ENCODE measurements around the gene PNPLA2. TPM values are rescaled to one million over a fixed set of nuclear protein-coding genes. Genes with fewer than 3 reads are reported as not detected.
A peak's percentile ranks its signal among the peaks of the same experiment; 100 is the strongest.

The PNPLA2 gene
- total RNA-seq, 1 experiment from 2014 or later, result 66.5 TPM

DNA sequence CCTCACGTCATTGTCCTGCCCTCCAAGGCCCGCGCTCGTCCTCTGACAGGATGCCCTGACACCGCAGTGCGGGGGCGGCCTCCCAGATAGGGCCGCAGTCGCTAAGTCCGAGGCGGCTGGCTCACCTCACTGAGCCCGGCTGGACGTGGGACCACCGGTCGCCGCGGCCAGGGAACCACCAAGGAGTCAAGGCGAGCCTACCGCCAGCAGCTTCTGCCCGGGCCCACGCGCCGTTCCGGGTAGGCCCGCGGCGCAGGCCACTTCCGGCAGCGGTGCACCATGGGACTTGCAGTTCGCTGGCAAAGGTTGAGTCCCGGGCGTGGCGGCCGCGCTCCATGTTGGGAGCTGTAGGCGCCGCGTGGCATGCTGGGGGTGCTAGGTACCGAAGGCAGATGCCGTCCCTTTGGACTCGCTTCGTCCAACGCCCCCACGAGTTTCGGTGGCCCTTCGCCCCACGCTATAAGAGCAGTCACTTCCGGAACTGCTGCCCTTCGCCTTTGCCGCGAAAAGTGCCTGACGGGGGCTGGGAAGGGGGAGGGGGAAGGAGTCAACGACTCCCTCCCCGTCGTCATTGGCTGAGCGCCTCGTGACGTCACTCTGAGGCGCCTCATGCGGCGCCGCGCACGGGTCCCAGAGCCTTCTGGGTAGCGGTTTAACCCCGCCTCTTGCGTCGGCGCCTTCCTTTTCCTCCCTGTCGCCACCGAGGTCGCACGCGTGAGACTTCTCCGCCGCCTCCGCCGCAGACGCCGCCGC lies 9.3 kb upstream of the PNPLA2 start, which contains the start of gene RPLP2 (continued):
- TF ChIP-seq, protein P1, sequence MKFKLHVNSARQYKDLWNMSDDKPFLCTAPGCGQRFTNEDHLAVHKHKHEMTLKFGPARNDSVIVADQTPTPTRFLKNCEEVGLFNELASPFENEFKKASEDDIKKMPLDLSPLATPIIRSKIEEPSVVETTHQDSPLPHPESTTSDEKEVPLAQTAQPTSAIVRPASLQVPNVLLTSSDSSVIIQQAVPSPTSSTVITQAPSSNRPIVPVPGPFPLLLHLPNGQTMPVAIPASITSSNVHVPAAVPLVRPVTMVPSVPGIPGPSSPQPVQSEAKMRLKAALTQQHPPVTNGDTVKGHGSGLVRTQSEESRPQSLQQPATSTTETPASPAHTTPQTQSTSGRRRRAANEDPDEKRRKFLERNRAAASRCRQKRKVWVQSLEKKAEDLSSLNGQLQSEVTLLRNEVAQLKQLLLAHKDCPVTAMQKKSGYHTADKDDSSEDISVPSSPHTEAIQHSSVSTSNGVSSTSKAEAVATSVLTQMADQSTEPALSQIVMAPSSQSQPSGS (CRISPR knock-in tag; IDR thresholded peaks at IDR 0.05; ENCODE audit: borderline replicate concordance, low read depth), result 0 out of 2 replicates have a peak, but pooled peaks have one; percentile 41
- TF ChIP-seq NFYB (CRISPR knock-in tag; conservative IDR thresholded peaks at IDR 0.05; ENCODE audit: low read depth), result peak; percentile 92

DNA sequence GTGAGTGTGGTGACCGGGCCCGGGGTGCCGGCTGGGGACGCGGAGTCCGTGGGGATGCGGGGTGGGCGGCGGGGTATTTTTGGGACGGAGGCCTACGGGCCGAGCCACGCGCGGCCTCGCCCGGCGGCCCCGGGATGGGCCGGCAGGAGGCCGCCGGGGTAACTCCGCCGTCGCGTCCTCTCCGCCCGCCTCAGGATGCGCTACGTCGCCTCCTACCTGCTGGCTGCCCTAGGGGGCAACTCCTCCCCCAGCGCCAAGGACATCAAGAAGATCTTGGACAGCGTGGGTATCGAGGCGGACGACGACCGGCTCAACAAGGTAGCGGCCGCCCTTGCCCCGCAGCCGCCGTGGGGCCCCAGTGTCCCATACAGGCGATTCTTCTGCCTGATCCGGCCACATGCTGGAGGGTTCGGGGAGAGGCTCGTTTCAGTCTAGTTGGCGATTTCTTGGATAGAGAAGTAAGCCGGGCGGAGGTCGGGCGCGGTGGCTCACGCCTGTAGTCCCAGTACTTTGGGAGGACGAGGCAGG lies 8.6 kb upstream of the PNPLA2 start:
- Mint-ChIP-seq H3K36me3 (peaks cover 28% of the 10 kb centered on the region), H3K27ac (peak overlapping the region; percentile 68; the same call in 1 of the 2 replicates), H3K9me3 (no peaks in the 10 kb centered on the region), H3K27me3 (ENCODE audit: low read depth) (no peaks in the 10 kb centered on the region), H3K4me3 (peak overlapping the region; percentile 92), H3K4me1 (peaks cover 39% of the 10 kb centered on the region)
- ChIA-PET POLR2A (interaction anchor here (0.6 to 2.0 kb wide), 6 partner anchors 9 to 25 kb away, joined by 3 to 18 read pairs (median 4); partner anchors contain the start of genes CD151, CRACR2B and PNPLA2), CTCF (interaction anchor here (1.6 to 2.2 kb wide), 3 partner anchors 27 to 38 kb away, joined by 6 to 13 read pairs (median 7); no protein-coding TSS in a partner anchor)
- ATAC-seq, result no peak
- no peak for DNase-seq (ENCODE audit: low spot score)
- TF ChIP-seq, protein P2, sequence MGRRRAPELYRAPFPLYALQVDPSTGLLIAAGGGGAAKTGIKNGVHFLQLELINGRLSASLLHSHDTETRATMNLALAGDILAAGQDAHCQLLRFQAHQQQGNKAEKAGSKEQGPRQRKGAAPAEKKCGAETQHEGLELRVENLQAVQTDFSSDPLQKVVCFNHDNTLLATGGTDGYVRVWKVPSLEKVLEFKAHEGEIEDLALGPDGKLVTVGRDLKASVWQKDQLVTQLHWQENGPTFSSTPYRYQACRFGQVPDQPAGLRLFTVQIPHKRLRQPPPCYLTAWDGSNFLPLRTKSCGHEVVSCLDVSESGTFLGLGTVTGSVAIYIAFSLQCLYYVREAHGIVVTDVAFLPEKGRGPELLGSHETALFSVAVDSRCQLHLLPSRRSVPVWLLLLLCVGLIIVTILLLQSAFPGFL (CRISPR knock-in tag; IDR thresholded peaks at IDR 0.05; ENCODE audit: borderline replicate concordance), result no peak
- peak; percentile 87; the same call in 1 of the 2 replicates for TF ChIP-seq ETV6 (CRISPR knock-in tag; IDR thresholded peaks at IDR 0.05)
- TF ChIP-seq, protein P3, sequence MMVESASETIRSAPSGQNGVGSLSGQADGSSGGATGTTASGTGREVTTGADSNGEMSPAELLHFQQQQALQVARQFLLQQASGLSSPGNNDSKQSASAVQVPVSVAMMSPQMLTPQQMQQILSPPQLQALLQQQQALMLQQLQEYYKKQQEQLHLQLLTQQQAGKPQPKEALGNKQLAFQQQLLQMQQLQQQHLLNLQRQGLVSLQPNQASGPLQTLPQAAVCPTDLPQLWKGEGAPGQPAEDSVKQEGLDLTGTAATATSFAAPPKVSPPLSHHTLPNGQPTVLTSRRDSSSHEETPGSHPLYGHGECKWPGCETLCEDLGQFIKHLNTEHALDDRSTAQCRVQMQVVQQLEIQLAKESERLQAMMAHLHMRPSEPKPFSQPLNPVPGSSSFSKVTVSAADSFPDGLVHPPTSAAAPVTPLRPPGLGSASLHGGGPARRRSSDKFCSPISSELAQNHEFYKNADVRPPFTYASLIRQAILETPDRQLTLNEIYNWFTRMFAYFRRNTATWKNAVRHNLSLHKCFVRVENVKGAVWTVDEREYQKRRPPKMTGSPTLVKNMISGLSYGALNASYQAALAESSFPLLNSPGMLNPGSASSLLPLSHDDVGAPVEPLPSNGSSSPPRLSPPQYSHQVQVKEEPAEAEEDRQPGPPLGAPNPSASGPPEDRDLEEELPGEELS (CRISPR knock-in tag; IDR thresholded peaks at IDR 0.05), result peak; percentile 90
- TF ChIP-seq CREB1 (CRISPR knock-in tag; IDR thresholded peaks at IDR 0.05), result no peak
- peak; percentile 52 for TF ChIP-seq TEAD4 (CRISPR knock-in tag; IDR thresholded peaks at IDR 0.05)
- TF ChIP-seq KAT7 (CRISPR knock-in tag; IDR thresholded peaks at IDR 0.05; ENCODE audit: borderline replicate concordance), result 0 out of 2 replicates have a peak, but pooled peaks have one; percentile 26
- 0 out of 2 replicates have a peak, but pooled peaks have one; percentile 16 for TF ChIP-seq ZNF219 (CRISPR knock-in tag; IDR thresholded peaks at IDR 0.05; ENCODE audit: borderline replicate concordance)
- TF ChIP-seq CBFB (CRISPR knock-in tag; IDR thresholded peaks at IDR 0.05; ENCODE audit: low read depth), result no peak; the same call in 1 of the 2 replicates
- TF ChIP-seq, protein P4, sequence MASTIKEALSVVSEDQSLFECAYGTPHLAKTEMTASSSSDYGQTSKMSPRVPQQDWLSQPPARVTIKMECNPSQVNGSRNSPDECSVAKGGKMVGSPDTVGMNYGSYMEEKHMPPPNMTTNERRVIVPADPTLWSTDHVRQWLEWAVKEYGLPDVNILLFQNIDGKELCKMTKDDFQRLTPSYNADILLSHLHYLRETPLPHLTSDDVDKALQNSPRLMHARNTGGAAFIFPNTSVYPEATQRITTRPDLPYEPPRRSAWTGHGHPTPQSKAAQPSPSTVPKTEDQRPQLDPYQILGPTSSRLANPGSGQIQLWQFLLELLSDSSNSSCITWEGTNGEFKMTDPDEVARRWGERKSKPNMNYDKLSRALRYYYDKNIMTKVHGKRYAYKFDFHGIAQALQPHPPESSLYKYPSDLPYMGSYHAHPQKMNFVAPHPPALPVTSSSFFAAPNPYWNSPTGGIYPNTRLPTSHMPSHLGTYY (CRISPR knock-in tag; IDR thresholded peaks at IDR 0.05), result 0 out of 2 replicates have a peak, but pooled peaks have one; percentile 17
- no peak for TF ChIP-seq GABPB1 (CRISPR knock-in tag; IDR thresholded peaks at IDR 0.05)
- TF ChIP-seq, protein P5, sequence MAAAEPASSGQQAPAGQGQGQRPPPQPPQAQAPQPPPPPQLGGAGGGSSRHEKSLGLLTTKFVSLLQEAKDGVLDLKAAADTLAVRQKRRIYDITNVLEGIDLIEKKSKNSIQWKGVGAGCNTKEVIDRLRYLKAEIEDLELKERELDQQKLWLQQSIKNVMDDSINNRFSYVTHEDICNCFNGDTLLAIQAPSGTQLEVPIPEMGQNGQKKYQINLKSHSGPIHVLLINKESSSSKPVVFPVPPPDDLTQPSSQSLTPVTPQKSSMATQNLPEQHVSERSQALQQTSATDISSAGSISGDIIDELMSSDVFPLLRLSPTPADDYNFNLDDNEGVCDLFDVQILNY (CRISPR knock-in tag; IDR thresholded peaks at IDR 0.05), result no peak
- peak; percentile 45; the same call in 1 of the 2 replicates for TF ChIP-seq JUN (CRISPR knock-in tag; IDR thresholded peaks at IDR 0.05)
- TF ChIP-seq, protein P6, sequence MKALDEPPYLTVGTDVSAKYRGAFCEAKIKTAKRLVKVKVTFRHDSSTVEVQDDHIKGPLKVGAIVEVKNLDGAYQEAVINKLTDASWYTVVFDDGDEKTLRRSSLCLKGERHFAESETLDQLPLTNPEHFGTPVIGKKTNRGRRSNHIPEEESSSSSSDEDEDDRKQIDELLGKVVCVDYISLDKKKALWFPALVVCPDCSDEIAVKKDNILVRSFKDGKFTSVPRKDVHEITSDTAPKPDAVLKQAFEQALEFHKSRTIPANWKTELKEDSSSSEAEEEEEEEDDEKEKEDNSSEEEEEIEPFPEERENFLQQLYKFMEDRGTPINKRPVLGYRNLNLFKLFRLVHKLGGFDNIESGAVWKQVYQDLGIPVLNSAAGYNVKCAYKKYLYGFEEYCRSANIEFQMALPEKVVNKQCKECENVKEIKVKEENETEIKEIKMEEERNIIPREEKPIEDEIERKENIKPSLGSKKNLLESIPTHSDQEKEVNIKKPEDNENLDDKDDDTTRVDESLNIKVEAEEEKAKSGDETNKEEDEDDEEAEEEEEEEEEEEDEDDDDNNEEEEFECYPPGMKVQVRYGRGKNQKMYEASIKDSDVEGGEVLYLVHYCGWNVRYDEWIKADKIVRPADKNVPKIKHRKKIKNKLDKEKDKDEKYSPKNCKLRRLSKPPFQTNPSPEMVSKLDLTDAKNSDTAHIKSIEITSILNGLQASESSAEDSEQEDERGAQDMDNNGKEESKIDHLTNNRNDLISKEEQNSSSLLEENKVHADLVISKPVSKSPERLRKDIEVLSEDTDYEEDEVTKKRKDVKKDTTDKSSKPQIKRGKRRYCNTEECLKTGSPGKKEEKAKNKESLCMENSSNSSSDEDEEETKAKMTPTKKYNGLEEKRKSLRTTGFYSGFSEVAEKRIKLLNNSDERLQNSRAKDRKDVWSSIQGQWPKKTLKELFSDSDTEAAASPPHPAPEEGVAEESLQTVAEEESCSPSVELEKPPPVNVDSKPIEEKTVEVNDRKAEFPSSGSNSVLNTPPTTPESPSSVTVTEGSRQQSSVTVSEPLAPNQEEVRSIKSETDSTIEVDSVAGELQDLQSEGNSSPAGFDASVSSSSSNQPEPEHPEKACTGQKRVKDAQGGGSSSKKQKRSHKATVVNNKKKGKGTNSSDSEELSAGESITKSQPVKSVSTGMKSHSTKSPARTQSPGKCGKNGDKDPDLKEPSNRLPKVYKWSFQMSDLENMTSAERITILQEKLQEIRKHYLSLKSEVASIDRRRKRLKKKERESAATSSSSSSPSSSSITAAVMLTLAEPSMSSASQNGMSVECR (CRISPR knock-in tag; IDR thresholded peaks at IDR 0.05; ENCODE audit: borderline replicate concordance), result peak; percentile 23; the same call in 1 of the 2 replicates
- TF ChIP-seq, protein P7, sequence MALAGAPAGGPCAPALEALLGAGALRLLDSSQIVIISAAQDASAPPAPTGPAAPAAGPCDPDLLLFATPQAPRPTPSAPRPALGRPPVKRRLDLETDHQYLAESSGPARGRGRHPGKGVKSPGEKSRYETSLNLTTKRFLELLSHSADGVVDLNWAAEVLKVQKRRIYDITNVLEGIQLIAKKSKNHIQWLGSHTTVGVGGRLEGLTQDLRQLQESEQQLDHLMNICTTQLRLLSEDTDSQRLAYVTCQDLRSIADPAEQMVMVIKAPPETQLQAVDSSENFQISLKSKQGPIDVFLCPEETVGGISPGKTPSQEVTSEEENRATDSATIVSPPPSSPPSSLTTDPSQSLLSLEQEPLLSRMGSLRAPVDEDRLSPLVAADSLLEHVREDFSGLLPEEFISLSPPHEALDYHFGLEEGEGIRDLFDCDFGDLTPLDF (CRISPR knock-in tag; IDR thresholded peaks at IDR 0.05), result no peak
- TF ChIP-seq NFE2L1 (CRISPR knock-in tag; IDR thresholded peaks at IDR 0.05), result no peak
- TF ChIP-seq EMX1 (CRISPR knock-in tag; IDR thresholded peaks at IDR 0.05), result no peak
- TF ChIP-seq, protein P8, sequence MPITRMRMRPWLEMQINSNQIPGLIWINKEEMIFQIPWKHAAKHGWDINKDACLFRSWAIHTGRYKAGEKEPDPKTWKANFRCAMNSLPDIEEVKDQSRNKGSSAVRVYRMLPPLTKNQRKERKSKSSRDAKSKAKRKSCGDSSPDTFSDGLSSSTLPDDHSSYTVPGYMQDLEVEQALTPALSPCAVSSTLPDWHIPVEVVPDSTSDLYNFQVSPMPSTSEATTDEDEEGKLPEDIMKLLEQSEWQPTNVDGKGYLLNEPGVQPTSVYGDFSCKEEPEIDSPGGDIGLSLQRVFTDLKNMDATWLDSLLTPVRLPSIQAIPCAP (CRISPR knock-in tag; IDR thresholded peaks at IDR 0.05), result peak; percentile 71; the same call in 1 of the 2 replicates
- 0 out of 2 replicates have a peak, but pooled peaks have one; percentile 20 for TF ChIP-seq TCF7 (CRISPR knock-in tag; IDR thresholded peaks at IDR 0.05; ENCODE audit: low read depth)
